ELR (cell line): ENCODE measurements around the gene EEF1A2.

ENCODE experiments used
- DNase-seq: peaks from one replicate; pipeline ENCODE4 v3.0.0-alpha.2; 2015; ENCODE audit warnings: low read depth

EEF1A2 gene

DNA sequence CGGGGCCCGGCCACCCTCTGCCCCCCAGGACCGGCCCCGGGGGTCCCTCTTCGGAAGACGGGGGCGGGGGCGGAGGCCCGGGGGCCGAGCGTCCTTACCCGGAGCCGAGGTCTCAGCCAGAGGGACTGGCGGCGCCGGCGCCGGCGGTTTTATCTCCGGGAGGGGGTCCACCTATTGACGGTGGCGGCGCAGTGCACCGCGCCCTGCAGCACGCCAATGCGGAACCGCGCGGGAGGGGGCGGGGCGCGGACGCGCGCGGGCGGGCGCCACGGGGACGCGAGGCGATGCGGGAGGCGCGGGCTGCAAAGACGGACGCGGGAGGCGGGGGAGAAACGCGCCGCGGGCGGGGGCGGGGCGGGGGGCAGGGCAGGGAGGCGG lies at the start of gene EEF1A2:
TSS of gene EEF1A2 (minus strand) at position 124 of the 378 bp plus-strand sequence. CDS start 1,320 bp downstream, outside the sequence.
- peak; percentile 39 for DNase-seq

DNA sequence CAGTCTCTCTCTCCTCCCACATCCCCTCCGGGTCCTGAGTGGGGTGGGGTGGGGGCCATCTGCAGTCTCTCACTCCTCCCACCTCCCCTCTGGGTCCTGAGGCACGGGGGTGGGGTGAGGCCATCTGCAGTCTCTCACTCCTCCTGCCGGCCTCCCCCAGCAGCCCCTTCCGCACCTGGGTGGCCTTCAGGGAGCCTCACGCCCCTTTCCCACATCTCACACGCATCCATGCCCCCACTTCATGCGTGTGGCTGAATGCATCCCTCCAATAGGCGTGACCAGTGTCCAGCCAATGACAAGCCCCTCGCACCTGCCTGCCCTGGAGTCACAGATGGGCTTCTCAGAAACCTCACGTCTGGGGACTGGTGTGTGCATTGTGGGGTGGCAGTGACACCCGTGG lies 49.7 kb upstream of the EEF1A2 start:
- DNase-seq, result no peak

DNA sequence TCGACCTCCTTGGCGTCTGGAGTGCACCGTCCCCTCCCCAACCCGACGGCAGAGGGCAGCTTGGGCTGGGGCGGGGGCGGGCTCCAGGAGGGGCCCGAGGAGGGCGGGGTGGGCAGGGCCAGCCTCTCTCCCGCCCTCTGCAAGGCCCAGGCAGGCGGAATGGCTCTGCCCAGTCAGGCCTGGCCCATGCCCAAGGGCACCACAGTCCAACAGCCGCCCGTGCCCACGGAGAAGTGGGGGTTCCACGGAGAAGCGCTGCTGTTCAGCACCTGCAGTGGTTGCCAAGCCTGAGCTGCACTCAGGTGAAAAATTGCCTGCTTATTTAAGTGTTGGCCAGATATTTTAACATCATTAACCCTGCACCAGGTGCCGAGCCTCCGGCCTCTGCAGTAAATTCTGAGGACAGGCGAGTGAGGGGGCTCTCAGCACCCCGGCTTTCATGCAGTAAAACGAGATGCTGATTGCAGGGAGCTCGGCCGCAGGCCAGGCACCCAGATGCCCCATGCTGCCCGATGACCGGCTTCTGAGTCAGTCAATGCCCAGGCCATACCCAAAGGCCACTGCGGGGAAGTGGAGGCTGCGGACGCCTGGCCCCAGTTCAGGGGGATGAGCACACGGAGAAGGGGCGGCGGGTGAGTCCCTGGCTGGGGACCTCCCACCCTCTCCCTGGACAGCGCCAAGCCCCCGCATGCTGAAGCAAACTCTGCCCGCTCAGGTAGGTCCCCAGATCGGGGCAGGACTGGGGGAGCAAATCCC lies 49.0 kb upstream of the EEF1A2 start, which contains the start of gene SRMS:
TSS of gene SRMS (minus strand) at position 25 of the 756 bp plus-strand sequence. CDS start 286 bp downstream, outside the sequence.
- no peak for DNase-seq

DNA sequence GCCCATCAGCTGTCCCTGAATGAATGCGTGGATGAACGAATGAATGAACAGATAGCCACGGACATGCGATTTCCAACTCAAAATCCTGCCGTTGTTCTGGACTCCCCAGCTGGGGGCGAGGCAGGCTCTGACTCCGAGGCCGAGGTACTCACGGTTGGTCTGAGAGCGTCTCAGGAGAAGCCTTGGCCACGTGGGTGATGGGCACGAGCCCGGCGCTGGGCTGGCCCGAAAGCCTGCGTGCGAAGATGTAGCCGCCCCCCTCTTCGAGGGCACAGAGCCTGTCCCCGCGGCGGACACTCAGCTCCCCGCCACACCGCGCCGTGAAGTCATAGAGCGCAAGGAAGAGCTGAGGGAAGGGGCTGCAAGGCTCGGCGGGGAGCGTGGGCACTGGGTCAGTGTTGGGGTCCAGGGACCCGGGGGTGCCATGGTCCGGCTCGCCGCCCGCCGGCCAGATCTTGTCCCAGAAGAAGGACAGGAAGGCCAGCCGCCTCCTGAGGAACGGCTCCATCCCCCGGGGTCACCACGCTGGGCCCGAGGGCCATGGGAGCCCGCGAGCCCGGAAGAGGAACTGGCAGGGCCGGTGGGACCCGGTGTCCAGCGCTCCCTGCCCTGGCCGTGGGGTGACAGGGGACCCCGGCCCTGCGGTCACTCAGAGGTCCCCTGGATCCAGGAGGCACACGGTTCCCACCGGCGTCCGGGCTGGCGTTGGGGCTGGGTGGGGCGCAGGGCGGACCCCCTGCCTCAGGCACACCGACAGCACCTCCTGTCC lies 48.3 kb upstream of the EEF1A2 start:
- no peak for DNase-seq

DNA sequence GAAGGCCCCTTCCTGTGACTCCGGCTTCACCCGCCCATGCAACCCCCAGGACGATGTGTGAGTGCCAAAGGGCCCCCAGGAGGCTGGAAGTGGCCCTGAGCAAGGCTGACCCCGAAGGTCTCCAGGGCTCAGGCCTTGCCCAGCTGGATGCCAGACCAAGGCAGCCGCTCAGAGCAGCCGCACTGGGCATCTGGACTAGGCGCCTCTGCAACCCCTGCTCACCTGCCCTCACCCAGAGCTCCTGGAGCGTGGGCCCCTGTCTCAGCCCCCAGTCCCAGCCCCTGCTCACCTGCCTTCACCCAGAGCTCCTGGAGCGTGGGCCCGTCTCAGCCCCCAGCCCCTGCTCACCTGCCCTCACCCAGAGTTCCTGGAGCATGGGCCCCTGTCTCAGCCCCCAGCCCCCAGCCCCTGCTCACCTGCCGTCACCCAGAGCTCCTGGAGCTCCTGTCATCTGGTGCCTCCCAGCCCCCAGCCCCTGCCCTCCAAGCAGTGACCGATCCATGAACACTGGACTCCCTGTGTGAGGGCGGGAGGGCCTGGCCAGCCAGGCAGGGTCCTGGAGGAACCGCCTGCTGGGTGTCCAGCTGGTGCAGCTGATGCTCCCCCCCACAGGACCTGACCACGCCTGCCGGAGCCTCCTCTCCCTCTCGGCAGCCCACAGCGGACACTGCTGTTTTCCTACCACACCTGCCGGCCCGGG lies 47.5 kb upstream of the EEF1A2 start:
- DNase-seq, result no peak

DNA sequence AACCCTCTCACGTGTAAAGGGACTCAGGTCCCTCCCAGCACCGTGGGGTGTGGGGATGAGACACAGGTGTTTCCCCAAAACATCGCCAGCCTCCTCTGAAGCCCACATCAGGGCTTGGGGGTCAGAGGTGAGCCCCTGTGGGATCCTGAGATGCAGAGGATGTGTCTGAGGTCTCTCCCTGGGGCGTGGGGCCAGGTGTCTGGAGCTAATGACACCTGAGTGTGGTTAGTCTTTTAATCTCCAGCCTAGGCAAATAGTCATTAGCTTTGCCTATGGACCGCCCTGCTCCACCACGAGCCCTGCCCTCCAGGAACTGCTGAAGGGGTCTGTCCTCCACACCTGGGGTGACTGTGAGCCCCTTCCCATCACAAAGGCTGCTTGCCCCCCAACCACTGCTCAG lies 46.9 kb upstream of the EEF1A2 start:
- no peak for DNase-seq

DNA sequence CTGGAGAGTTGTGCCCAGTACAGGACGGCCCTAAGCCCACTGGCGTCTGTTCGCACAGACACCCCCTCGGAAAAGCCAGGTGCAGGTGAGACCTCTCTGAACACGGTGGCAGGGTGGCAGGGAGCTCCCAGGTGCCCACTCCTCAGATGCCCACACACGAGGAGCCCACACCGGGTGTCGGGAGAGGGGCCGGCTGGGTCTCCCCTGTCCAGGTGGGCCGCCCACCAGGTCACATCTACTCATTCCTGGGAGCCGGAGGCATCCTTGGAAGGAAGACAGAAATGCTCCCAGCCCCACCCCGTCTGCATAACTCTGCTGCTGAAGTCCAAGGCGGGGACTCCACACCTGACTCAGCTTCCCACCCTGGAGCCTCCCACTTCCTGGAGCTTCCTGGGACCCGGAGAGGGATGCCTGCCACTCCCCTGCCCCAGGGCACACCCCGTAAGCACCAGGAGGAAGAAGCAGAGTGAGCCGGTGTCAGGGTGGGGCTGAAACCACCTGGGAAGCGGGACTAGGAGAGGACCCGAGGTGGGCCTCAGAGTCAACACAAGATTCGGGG lies 46.2 kb upstream of the EEF1A2 start:
- DNase-seq, result peak; percentile 81

DNA sequence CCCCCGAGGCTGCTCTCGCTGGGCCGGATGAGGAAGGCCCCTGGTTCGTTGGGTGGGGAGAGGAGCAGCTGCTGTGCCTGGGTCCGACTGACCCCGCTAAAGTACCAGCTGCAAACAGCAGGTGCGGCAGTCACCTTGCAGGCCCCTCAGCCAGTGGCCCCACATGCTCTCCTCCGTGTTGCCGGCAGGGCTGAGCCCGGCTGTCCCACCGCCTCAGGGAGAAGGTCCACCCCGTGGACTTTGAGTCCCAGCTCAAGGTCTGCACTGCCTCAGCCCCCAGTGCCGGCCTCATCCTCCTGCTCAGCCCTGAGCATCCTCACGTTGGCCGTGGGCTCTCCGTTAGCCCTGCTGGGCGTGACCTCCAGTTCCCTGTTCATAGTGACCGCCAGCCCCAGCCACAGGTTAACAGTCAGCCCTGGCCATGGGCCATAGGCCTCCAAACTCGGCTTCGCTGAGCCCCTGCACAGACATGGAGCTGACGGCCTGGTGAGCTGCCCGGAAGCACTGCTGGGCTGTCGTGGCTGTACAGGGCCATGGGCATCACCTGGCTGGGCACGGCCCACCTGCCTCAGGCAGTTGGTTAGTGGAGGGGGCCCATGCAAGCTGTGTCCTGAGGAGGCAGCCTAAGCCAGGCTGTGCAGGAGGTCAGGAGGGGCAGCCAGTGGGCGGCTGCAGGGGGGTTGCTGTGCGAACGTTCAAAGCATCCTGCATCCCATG lies 45.5 kb upstream of the EEF1A2 start:
- no peak for DNase-seq

DNA sequence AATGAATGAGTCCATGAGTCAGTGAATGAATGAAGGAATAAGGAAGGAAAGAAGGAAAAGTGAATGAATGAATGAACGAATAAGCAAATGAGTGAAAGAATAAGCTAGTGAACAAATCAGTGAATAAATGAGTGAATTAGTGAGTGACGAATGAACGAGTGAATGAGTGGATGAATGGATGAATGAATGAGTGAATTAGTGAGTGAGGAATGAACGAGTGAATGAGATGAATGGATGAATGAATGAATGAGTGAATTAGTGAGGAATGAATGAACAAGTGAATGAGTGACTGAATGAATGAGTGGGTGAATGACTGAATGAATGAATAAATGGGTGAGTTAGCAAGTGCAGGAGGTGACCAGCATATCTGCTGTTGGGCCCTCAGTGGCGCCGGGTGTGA lies 44.9 kb upstream of the EEF1A2 start:
- no peak for DNase-seq

DNA sequence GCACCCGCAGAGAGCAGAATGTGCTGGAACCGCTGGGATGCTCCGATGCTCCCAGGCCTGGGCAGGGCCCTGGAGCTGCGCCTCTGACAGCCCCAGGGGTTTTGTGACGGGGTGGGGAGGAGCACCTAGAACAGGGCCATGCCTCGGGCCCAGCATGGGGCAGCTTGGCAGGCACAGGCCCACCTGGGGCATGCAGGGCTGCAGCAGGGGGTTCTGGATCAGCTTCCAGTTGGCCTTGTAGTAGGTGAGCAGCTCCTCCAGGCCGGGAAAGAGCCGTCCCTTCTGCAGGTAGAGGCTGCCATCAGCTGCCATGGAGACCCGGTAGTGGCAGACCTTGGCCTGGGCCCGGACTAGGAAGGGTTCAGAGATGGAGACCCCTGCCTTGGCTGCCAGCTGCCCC lies 44.2 kb upstream of the EEF1A2 start:
- DNase-seq, result no peak

DNA sequence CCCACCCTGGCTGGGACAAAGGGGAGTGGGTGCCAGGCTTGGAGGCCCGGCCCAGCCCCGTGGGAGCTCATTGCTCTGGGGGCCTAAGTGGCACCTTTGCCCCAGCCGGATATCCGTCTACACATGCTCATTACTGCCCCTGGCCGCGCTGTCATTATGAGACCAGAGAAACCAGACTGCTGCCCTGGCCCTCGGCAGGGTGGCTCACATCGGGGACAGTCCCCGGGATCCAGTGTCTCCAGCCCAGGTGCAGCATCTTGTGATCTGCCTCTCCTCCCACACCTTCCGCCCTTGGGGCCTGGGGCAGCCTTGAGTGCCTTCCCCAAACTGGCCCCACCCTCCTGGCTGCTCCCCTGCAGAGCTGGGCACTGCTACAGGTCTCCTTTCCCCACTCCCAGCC lies 43.8 kb upstream of the EEF1A2 start:
- DNase-seq, result no peak

DNA sequence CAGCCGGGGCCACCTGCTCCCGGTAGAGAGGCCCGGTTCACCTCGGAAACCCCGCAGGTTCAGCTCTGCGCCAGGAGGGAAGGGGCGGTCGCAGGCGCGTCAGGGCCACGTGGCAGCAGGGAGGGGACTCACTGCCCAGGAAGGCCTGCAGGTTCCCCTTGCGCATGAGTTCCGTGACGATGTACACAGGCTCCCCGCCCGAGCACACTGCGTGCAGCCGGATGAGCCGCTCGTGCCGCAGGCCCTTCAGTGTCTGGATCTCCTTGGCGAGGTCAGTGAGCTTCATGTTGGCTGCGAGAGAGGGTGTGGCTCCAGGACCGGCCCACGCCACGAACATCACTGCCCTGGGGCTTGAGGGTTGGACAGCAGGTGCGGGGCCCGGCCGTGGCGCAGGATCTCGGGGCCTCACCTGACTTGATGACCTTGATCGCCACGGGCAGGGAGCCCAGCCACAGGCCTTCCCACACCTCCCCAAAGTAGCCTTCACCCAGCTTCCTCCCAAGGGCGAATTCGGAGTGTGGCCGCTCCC lies 43.2 kb upstream of the EEF1A2 start:
- no peak for DNase-seq

DNA sequence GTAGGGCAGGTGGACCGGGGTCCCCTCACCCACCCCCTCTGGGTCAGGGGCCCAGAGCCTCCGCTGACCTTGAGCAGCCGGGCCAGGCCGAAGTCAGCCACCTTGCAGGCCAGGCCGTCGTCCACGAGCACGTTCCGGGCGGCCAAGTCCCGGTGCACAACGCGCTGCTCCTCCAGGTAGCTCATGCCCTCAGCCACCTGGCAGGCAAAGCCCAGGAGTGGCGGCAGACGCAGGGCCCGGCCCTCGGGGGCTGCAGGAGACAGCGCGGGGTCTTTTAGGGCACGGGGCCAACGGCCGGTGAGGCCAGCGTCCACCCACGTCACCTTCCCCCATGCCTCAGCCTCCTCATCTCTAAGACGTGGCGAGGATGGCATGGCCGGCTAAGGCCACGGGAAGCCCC lies 42.5 kb upstream of the EEF1A2 start:
- DNase-seq, result no peak

DNA sequence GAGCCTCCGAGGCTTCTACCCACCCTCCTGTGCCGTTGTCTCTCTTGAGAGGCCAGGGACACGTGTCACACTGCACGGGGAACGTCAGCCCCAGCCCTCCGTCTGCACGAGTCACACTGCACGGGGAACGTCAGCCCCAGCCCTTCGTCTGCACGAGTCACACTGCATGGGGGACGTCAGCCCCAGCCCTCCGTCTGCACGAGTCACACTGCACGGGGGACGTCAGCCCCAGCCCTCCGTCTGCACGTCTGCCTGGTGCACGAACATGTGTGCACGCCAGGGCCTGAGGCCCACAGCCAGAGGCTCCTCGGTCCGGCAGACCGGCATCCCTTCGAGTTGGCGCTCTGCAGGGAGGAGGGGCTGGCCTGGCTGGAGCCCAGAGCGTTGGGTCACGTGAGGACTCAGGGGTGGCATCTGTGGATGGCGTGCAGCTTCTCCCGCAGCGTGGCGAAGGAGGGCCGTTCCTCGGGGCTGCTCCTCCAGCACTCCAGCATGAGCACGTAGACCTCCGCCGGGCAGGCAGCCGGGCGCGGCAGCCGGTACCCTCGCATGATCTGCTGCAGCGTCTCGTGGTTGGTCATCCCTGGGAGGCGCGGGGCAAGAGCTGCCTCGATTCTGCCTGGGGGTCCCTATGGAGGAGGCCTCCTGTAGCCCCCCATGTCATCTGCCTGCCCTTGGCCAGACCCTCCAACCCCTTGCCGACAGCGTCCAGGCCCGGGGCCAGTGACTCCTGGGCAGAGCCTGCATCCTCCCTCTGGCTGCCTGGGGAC lies 41.7 kb upstream of the EEF1A2 start:
- DNase-seq, result peak; percentile 44

DNA sequence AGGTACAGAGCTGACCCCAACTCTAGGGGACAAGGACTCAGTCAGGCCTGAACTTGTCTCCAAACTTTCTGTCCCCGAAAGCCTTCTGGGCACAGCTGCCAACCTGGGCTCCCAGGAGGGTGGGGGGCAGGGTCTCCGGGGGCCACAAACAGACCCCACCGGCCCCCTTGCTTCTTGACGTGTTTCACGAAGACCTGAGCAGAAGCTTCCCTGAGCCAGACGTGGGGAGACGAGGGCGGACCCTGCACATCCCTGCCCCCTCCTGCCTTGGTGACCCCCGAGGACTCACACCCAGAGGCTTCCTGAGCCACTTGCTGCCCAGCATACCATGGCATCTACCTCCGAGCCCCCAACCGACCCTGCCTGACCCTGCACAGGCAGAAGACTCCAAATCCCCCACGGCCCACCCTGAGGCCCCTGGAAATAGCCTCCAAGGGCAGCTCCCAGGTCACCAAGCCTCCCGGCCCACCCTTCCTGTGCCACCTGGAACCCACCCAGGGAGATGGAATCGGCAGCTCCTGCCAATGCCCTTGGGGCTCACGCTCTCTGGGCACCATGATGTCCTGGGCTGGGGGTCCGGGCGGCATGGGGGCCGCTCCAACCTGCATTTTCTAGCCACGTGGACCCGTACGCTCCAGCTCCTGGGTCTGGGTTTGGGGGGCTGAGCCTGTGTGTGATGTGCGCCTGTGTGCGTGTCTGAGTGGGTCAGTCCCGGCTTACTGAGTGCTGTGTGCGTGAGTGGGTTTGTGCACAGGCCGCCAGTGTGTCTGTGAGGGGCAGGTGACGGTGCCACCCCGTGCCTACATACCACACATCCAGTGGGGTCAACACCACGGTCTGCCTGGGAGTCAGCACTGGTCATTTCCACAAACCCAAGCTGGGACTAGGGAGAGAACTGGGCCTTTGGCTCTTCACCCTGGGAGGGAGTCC lies 40.8 kb upstream of the EEF1A2 start:
- DNase-seq, result no peak

DNA sequence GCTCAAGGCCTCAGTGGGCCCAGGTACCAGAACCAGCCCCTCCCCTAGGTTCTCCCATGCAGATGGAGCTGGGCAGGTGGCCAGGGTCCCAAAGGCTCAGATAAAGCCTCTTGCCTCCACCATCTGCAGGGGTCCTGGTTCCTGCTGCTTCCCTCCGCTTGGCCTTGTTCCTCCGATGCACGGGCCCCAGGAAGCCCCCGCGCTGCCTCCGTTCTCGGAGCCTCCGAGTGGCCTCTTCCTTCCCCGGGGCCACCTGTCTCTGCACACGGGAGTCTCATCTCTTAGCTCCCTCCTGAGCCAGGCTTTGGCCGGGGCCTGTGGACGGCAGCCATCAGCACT lies 40.2 kb upstream of the EEF1A2 start:
- DNase-seq, result no peak

DNA sequence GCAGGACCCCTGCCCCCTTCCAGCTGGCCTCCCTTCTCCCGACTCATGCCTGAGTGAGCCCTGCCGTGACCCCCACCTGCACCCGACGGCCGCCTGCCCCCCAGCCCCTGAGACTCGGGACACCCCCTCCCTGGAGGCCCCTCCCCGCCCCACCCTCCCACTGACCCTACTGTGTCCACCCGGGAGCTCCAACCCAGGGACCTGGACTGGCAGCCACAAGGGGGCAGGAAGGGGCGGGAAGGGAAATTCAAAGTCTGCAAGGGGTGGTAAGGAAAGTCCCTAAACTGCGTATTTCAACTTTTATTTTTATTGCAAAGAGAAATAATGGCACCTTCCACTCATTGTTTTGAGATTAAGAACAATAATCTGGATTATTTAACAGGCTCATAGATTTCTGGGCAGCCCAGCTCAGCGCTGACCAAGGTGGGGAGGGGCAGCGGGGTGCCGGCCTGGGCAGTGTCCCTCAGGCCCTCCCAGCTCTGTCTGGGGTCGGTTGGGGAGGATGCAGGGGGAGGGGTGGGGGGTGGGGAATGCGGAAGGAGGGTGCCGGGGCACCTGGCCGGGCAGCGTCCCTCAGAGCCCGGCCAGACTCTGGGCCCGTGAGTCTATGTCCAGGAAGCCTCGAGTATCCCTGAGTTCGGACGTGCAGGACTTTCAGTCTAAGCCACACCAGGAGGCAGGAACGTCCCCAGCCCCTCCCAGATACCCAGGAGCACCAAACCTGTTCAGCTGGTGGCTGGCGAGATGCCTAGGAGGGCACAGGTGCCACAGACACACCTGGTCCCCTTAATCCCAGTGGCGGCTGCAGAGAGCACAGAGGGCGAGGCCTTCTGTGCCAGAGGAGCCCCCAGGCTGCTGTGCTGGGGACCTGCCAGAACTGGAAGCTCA lies 39.6 kb upstream of the EEF1A2 start:
- peak; percentile 74 for DNase-seq

DNA sequence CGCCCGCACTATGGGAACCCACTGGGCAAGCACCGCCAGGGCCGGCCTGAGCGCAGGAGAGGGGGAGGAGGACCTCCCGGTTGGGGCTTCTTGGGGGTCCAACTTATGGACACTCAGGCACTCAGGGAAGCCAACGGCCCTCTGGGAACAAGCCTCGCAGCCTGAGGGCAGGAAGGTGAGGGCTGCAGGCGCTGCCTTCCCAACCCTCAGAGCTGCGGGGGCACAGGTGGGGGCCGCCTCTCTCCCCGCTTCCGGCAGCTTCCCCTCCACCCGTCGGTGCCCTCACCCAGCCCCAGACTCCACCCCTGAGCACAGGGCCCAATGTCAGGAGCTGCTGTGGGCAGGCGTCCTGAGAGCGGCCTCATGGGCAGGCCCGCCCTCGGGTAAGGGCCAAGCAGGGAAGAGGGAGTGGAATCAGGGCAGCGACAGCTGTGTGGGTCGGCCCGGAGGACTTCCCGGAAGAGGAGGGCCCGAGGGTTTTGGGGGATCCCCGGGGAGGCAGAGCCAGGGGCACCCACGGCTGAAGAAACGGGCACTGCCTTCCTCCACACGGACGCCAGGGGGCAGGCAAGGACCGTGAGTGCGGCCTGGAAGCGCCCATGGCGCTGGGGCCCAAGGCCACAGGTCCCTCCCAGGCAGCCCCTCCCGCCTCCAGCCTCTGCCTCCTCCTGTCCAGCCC lies 38.8 kb upstream of the EEF1A2 start:
- peak; percentile 97 for DNase-seq
